HepG2 (cell line): ENCODE data around the gene C2CD2. TPM values are rescaled to one million over a fixed set of nuclear protein-coding genes. Genes with fewer than 3 reads are reported as not detected.

Experiments used
- ATAD3A ChIP-seq: sonication (generic); formaldehyde crosslinking; IDR thresholded peaks from 2 replicates; pipeline ENCODE4 v1.4.0; 2020; ENCODE audit warnings: missing genetic modification reagents
- ATM ChIP-seq: fragments of 450-650 bp; IDR thresholded peaks from 2 replicates; pipeline ENCODE4 v1.7.1; 2017; ENCODE audit warnings: mild to moderate bottlenecking, borderline replicate concordance
- EEA1 ChIP-seq: sonication (generic); formaldehyde crosslinking; IDR thresholded peaks from 2 replicates; pipeline ENCODE4 v1.5.1; 2020; ENCODE audit warnings: mild to moderate bottlenecking, missing genetic modification reagents, borderline replicate concordance
- HDAC6 ChIP-seq: fragments of 200-600 bp; sonication (generic); IDR thresholded peaks from 2 replicates; pipeline ENCODE4 v1.7.0; 2017; ENCODE audit warnings: mild to moderate bottlenecking, antibody characterized with exemption, low read length, low read depth
- HIVEP1 ChIP-seq: sonication (generic); formaldehyde crosslinking; IDR thresholded peaks from 2 replicates; pipeline ENCODE4 v1.4.0; 2020; ENCODE audit warnings: mild to moderate bottlenecking, missing genetic modification reagents
- HNRNPK ChIP-seq: fragments of 200-400 bp; formaldehyde crosslinking; IDR thresholded peaks from 2 replicates; pipeline ENCODE4 v1.6.1; 2018; ENCODE audit warnings: low read length, low read depth, moderate library complexity, mild to moderate bottlenecking; ENCODE audit not compliant: poor library complexity, severe bottlenecking
- IKZF4 ChIP-seq: sonication (generic); formaldehyde crosslinking; IDR thresholded peaks from 2 replicates; pipeline ENCODE4 v1.5.1; 2020; ENCODE audit warnings: borderline replicate concordance, mild to moderate bottlenecking, low read depth, missing genetic modification reagents; ENCODE audit errors: not compliant biosample characterization
- MTA1 ChIP-seq: sonication (generic); formaldehyde crosslinking; IDR thresholded peaks from 2 replicates; pipeline ENCODE4 v1.4.0; 2020; ENCODE audit warnings: missing genetic modification reagents, mild to moderate bottlenecking, borderline replicate concordance
- MTF1 ChIP-seq: sonication (generic); formaldehyde crosslinking; IDR thresholded peaks from 2 replicates; pipeline ENCODE4 v1.5.0; 2020; ENCODE audit warnings: missing genetic modification reagents
- NCOR1 ChIP-seq: fragments of 200-600 bp; sonication (generic); IDR thresholded peaks from 2 replicates; pipeline ENCODE4 v1.7.0; 2017; ENCODE audit warnings: antibody characterized with exemption, low read length, borderline replicate concordance
- NFE2L2 ChIP-seq: fragments of 150-350 bp; IDR thresholded peaks from 2 replicates; pipeline ENCODE4 v1.6.1; 2014; ENCODE audit warnings: low read length
- PAF1 ChIP-seq: IDR thresholded peaks from 2 replicates; pipeline ENCODE4 v1.6.1; 2016; ENCODE audit warnings: missing genetic modification reagents, missing compliant biosample characterization
- PRPF4 ChIP-seq: fragments of 200-400 bp; formaldehyde crosslinking; IDR thresholded peaks from 2 replicates; pipeline ENCODE4 v1.6.1; 2016; ENCODE audit warnings: low read length, low read depth; ENCODE audit not compliant: poor library complexity, severe bottlenecking
- RARG ChIP-seq: sonication (generic); formaldehyde crosslinking; IDR thresholded peaks from 2 replicates; pipeline ENCODE4 v1.4.0; 2020; ENCODE audit warnings: low read depth, mild to moderate bottlenecking, missing genetic modification reagents
- RFX3 ChIP-seq: IDR thresholded peaks from 2 replicates; pipeline ENCODE4 v1.6.1; 2016; ENCODE audit warnings: missing biosample characterization, missing genetic modification reagents
- TCF12 ChIP-seq, 2 experiments: fragments of 450-650 bp in 1 of 2; sonication (generic) in 1 of 2; formaldehyde crosslinking in 1 of 2; IDR thresholded peaks; 2 replicates each; pipeline versions ENCODE4 v1.6.1 to v1.8.0; 2017 to 2022; ENCODE audit warnings: antibody characterized with exemption in 1 of 2, mild to moderate bottlenecking in 1 of 2, missing genetic modification reagents in 1 of 2, moderate library complexity in 1 of 2
- TMF1 ChIP-seq: sonication (generic); formaldehyde crosslinking; IDR thresholded peaks from 2 replicates; pipeline ENCODE4 v1.8.1; 2022; ENCODE audit warnings: low read depth, missing genetic modification reagents
- YEATS2 ChIP-seq: sonication (generic); formaldehyde crosslinking; IDR thresholded peaks from 2 replicates; pipeline ENCODE4 v1.4.0; 2020; ENCODE audit warnings: missing genetic modification reagents, borderline replicate concordance
- ZBTB7B ChIP-seq: sonication (generic); formaldehyde crosslinking; IDR thresholded peaks from 2 replicates; pipeline ENCODE4 v1.4.0; 2020; ENCODE audit warnings: missing genetic modification reagents
- ZKSCAN8 ChIP-seq: IDR thresholded peaks from 2 replicates; pipeline ENCODE4 v1.6.1; 2016; ENCODE audit warnings: borderline replicate concordance, missing genetic modification reagents, missing compliant biosample characterization
- ZNF180 ChIP-seq: sonication (generic); formaldehyde crosslinking; IDR thresholded peaks from 2 replicates; pipeline ENCODE4 v1.4.0; 2020; ENCODE audit warnings: low read depth, missing genetic modification reagents, borderline replicate concordance
- ZNF224 ChIP-seq: sonication (generic); formaldehyde crosslinking; IDR thresholded peaks from 2 replicates; pipeline ENCODE4 v1.5.0; 2020; ENCODE audit warnings: mild to moderate bottlenecking, missing genetic modification reagents
- ZNF235 ChIP-seq: sonication (generic); formaldehyde crosslinking; IDR thresholded peaks from 2 replicates; pipeline ENCODE4 v1.8.1; 2023; ENCODE audit warnings: mild to moderate bottlenecking, missing genetic modification reagents, borderline replicate concordance
- ZNF260 ChIP-seq: sonication (generic); formaldehyde crosslinking; IDR thresholded peaks from 2 replicates; pipeline ENCODE4 v1.4.0; 2020; ENCODE audit warnings: missing genetic modification reagents, low read depth, mild to moderate bottlenecking, borderline replicate concordance
- ZNF263 ChIP-seq: sonication (generic); formaldehyde crosslinking; IDR thresholded peaks from 2 replicates; pipeline ENCODE4 v1.4.0; 2020; ENCODE audit warnings: missing genetic modification reagents
- ZNF44 ChIP-seq: sonication (generic); formaldehyde crosslinking; IDR thresholded peaks from 2 replicates; pipeline ENCODE4 v1.5.1; 2020; ENCODE audit warnings: mild to moderate bottlenecking, missing genetic modification reagents
- ZNF569 ChIP-seq: sonication (generic); formaldehyde crosslinking; IDR thresholded peaks from 2 replicates; pipeline ENCODE4 v1.5.0; 2020; ENCODE audit warnings: mild to moderate bottlenecking, missing genetic modification reagents, moderate library complexity, borderline replicate concordance
- ZNF775 ChIP-seq: sonication (generic); formaldehyde crosslinking; IDR thresholded peaks from 2 replicates; pipeline ENCODE4 v1.4.0; 2020; ENCODE audit warnings: missing genetic modification reagents, mild to moderate bottlenecking, moderate library complexity, borderline replicate concordance
- ZNF816 ChIP-seq: sonication (generic); formaldehyde crosslinking; IDR thresholded peaks from 2 replicates; pipeline ENCODE4 v1.8.0; 2022; ENCODE audit warnings: missing genetic modification reagents, mild to moderate bottlenecking, borderline replicate concordance
- ZNF891 ChIP-seq: sonication (generic); formaldehyde crosslinking; IDR thresholded peaks from 2 replicates; pipeline ENCODE4 v1.5.0; 2020; ENCODE audit warnings: mild to moderate bottlenecking, missing genetic modification reagents
- polyA plus RNA-seq, 8 experiments: library from polyadenylated mRNA; depleted of rRNA in 3 of 8; stranded (reverse) in 7 of 8; unstranded in 1 of 8; fragments of >200 nt; fragmentation: Illumina TruSeq in 4 of 8; extraction: Trizol in 4 of 8; gene quantifications; 2 replicates each; pipeline versions ENCODE4 v1.2.1 to v1.2.3, GENCODE V29; 2011 to 2016; ENCODE audit warnings: low read depth in 4 of 8, missing spikeins in 1 of 8, mixed read lengths in 1 of 8; ENCODE audit not compliant: insufficient read depth in 1 of 8
- total RNA-seq, 5 experiments: library from RNA; depleted of rRNA; stranded (reverse); fragments of >200 nt; fragmentation: Illumina TruSeq; extraction: Trizol; gene quantifications; 2 replicates each; pipeline ENCODE4 v1.2.3, GENCODE V29; 2016; ENCODE audit warnings: low read depth in 1 of 5
- TF ChIP-seq, protein P1 (sequence below): IDR thresholded peaks from 2 replicates; pipeline ENCODE4 v1.6.1; 2016; ENCODE audit warnings: missing genetic modification reagents, missing compliant biosample characterization
- TF ChIP-seq, protein P2 (sequence below): sonication (generic); formaldehyde crosslinking; IDR thresholded peaks from 2 replicates; pipeline ENCODE4 v1.5.0; 2020; ENCODE audit warnings: missing genetic modification reagents

The C2CD2 gene
- total and polyA plus RNA-seq, 2 of the 13 experiments (the other 11 are each of a cell fraction or from before 2014, with no cell fraction given): 12.5 to 19.7 TPM

DNA sequence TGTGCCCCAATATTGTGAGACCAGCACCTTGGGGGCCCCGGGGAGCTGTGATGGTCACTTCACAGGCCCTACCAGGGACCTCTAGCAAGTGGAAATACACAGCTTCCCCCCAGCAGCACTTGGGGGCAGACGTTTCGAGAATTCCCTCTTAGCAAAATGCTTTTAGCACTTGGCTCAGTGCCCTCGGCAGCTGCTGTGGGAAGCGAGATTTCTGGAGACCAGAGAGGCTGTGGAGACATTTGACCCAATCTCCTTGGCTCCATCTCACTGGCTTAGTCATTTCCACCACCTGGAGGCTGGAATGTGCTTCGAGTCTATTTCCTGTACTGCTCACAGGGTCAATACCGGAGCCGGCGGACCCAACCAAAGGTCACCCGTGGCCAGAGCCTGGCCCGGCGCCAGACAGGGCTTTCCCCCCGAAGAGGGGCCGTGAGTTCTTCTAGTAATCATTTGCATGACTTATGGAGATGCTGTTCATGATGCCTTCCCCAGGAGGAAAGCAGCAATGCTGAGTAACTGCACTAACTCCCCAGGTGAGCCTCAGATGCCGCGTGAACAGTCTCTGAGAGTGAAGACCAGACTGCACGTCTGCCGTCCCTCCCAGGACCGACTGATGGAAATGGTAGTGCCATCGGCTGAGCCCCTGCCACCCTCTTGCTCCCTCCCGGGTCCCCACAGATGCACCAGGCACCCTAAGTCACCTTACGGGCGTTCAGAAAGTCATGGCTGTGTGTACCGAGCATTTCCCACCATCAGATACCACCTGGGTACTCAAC, 4.4 kb upstream of the C2CD2 start (continued):
- TF ChIP-seq TMF1 (CRISPR knock-in tag) (no peak), ZNF816 (no peak), ZNF180 (CRISPR knock-in tag) (no peak), ZNF775 (no peak), ATM (no peak), ZNF260 (CRISPR knock-in tag) (no peak), HDAC6 (no peak), IKZF4 (no peak), NCOR1 (peak; percentile 38; the same call in 1 of the 2 replicates), ZNF224 (CRISPR knock-in tag) (no peak), HNRNPK (no peak), RARG (CRISPR knock-in tag) (no peak), EEA1 (CRISPR knock-in tag) (no peak), TCF12 (IDR thresholded peaks at IDR 0.05) (no peak), TCF12 (CRISPR knock-in tag; IDR thresholded peaks at IDR 0.05) (no peak), ZNF891 (no peak), RFX3 (CRISPR knock-in tag) (no peak), ZNF235 (CRISPR knock-in tag) (no peak), ZNF44 (CRISPR knock-in tag) (no peak), MTA1 (CRISPR knock-in tag) (peak; percentile 67; the same call in 1 of the 2 replicates), ZBTB7B (CRISPR knock-in tag) (peak; percentile 73; the same call in 1 of the 2 replicates), ATAD3A (CRISPR knock-in tag) (no peak), HIVEP1 (CRISPR knock-in tag) (peak; percentile 80), MTF1 (CRISPR knock-in tag) (no peak), ZNF569 (no peak), PAF1 (CRISPR knock-in tag) (no peak), ZKSCAN8 (CRISPR knock-in tag) (no peak; the same call in 1 of the 2 replicates), NFE2L2 (no peak), ZNF263 (no peak), YEATS2 (CRISPR knock-in tag) (peak; percentile 21; the same call in 1 of the 2 replicates), PRPF4 (no peak)
- TF ChIP-seq, protein P1, sequence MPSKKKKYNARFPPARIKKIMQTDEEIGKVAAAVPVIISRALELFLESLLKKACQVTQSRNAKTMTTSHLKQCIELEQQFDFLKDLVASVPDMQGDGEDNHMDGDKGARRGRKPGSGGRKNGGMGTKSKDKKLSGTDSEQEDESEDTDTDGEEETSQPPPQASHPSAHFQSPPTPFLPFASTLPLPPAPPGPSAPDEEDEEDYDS: no peak
- TF ChIP-seq, protein P2, sequence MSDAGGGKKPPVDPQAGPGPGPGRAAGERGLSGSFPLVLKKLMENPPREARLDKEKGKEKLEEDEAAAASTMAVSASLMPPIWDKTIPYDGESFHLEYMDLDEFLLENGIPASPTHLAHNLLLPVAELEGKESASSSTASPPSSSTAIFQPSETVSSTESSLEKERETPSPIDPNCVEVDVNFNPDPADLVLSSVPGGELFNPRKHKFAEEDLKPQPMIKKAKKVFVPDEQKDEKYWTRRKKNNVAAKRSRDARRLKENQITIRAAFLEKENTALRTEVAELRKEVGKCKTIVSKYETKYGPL (CRISPR knock-in tag): no peak
